ENCODE results near the gene XPO5.

The XPO5 gene

GRCh38 chr6:43506667-43507471, 69.0 kb downstream of the XPO5 start:
- Histone ChIP-seq H4K20me1 (ENCODE audit: insufficient read depth) (no peaks in the 10 kb centered on the region), H2AFZ (ENCODE audit: low read depth) (no peak overlapping the region), H3K4me2 (no peak overlapping the region; the same call in 1 of the 2 replicates), H3K9ac (no peak overlapping the region), H3K79me2 (ENCODE audit: insufficient read depth, low read depth) (no peaks in the 10 kb centered on the region), H3K27me3 (ENCODE audit: insufficient read depth, low read depth) (peaks cover 10% of the 10 kb centered on the region; the same call in 1 of the 2 replicates), H3K4me1 (ENCODE audit: low read depth, poor library complexity, severe bottlenecking) (peaks cover 11% of the 10 kb centered on the region), H3K36me3 (ENCODE audit: insufficient read depth) (no peaks in the 10 kb centered on the region), H3K27ac (no peak overlapping the region), H3K4me3 (IDR thresholded peaks at IDR 0.05; ENCODE audit: insufficient read depth, low read depth, low read length) (no peak overlapping the region)
- TF ChIP-seq CTCF (conservative IDR thresholded peaks at IDR 0.05; ENCODE audit: low read depth, low read length), result peak; percentile 93

GRCh38 chr6:43506171-43506570, 69.7 kb downstream of the XPO5 start:
- Histone ChIP-seq H3K4me2 (no peak overlapping the region), H2AFZ (ENCODE audit: low read depth) (no peak overlapping the region), H3K9ac (no peak overlapping the region), H3K4me1 (ENCODE audit: low read depth, poor library complexity, severe bottlenecking) (peaks cover 11% of the 10 kb centered on the region), H3K79me2 (ENCODE audit: insufficient read depth, low read depth) (no peaks in the 10 kb centered on the region), H3K27me3 (ENCODE audit: insufficient read depth, low read depth) (peaks cover 10% of the 10 kb centered on the region; the same call in 1 of the 2 replicates), H3K36me3 (ENCODE audit: insufficient read depth) (no peaks in the 10 kb centered on the region), H3K4me3 (IDR thresholded peaks at IDR 0.05; ENCODE audit: insufficient read depth, low read depth, low read length) (no peak overlapping the region), H3K27ac (no peak overlapping the region), H4K20me1 (ENCODE audit: insufficient read depth) (no peaks in the 10 kb centered on the region)
- no peak for TF ChIP-seq CTCF (conservative IDR thresholded peaks at IDR 0.05; ENCODE audit: low read depth, low read length)

- no peak overlapping the region for H3K4me2 ChIP-seq
- no peak overlapping the region for H3K9ac ChIP-seq
- TF ChIP-seq CTCF (conservative IDR thresholded peaks at IDR 0.05; ENCODE audit: low read depth, low read length), result no peak
- H3K4me3 ChIP-seq (IDR thresholded peaks at IDR 0.05; ENCODE audit: insufficient read depth, low read depth, low read length), result no peak overlapping the region
- no peaks in the 10 kb centered on the region for H4K20me1 ChIP-seq (ENCODE audit: insufficient read depth)
- peaks cover 11% of the 10 kb centered on the region for H3K4me1 ChIP-seq (ENCODE audit: low read depth, poor library complexity, severe bottlenecking)
- no peak overlapping the region for H2AFZ ChIP-seq (ENCODE audit: low read depth)
- no peak overlapping the region for H3K27ac ChIP-seq
- H3K36me3 ChIP-seq (ENCODE audit: insufficient read depth), result no peaks in the 10 kb centered on the region
- H3K27me3 ChIP-seq (ENCODE audit: insufficient read depth, low read depth), result peaks cover 10% of the 10 kb centered on the region; the same call in 1 of the 2 replicates
- H3K79me2 ChIP-seq (ENCODE audit: insufficient read depth, low read depth), result no peaks in the 10 kb centered on the region
These were observed 70.1 kb downstream of the XPO5 start for GRCh38 chr6:43505718-43506117.

GRCh38 chr6:43504756-43505593, 70.9 kb downstream of the XPO5 start:
- H3K79me2 ChIP-seq (ENCODE audit: insufficient read depth, low read depth), result no peaks in the 10 kb centered on the region
- no peak overlapping the region for H3K27ac ChIP-seq
- no peak for TF ChIP-seq CTCF (conservative IDR thresholded peaks at IDR 0.05; ENCODE audit: low read depth, low read length)
- no peak overlapping the region for H2AFZ ChIP-seq (ENCODE audit: low read depth)
- H3K4me2 ChIP-seq, result no peak overlapping the region
- H3K4me1 ChIP-seq (ENCODE audit: low read depth, poor library complexity, severe bottlenecking), result peaks cover 6% of the 10 kb centered on the region
- no peak overlapping the region for H3K4me3 ChIP-seq (IDR thresholded peaks at IDR 0.05; ENCODE audit: insufficient read depth, low read depth, low read length)
- H3K27me3 ChIP-seq (ENCODE audit: insufficient read depth, low read depth), result peaks cover 10% of the 10 kb centered on the region; the same call in 1 of the 2 replicates
- H4K20me1 ChIP-seq (ENCODE audit: insufficient read depth), result no peaks in the 10 kb centered on the region
- H3K9ac ChIP-seq, result no peak overlapping the region
- H3K36me3 ChIP-seq (ENCODE audit: insufficient read depth), result no peaks in the 10 kb centered on the region
